T-helper 9 cell (primary cell): Measurements from ENCODE around the gene EEA1.

Experiments
- DNase-seq: peaks from one replicate; pipeline ENCODE4 v3.0.0-alpha.2; 2020

Gene EEA1

GRCh38 chr12:92938018-92938417 is 8.9 kb upstream of the EEA1 start:
- no peak for DNase-seq

- DNase-seq, result no peak
Measured at GRCh38 chr12:92933606-92934005, 4.5 kb upstream of the EEA1 start.

- no peak for DNase-seq
Measured at GRCh38 chr12:92930421-92930820, 1.3 kb upstream of the EEA1 start.

- no peak for DNase-seq
Measured at GRCh38 chr12:92929983-92930382, 888 bp upstream of the EEA1 start.

- peak; percentile 15 for DNase-seq
Measured at GRCh38 chr12:92928421-92928961, 604 bp downstream of the EEA1 start.

GRCh38 chr12:92927436-92928281 is 1.4 kb downstream of the EEA1 start:
- no peak for DNase-seq

GRCh38 chr12:92927055-92927435 is 2.0 kb downstream of the EEA1 start:
- DNase-seq, result no peak

- DNase-seq, result no peak
Measured at GRCh38 chr12:92926549-92926948, 2.5 kb downstream of the EEA1 start.

- DNase-seq, result no peak
Measured at GRCh38 chr12:92921877-92922276, 7.2 kb downstream of the EEA1 start.

- no peak for DNase-seq
Measured at GRCh38 chr12:92915365-92915764, 13.7 kb downstream of the EEA1 start.

- DNase-seq, result no peak
Measured at GRCh38 chr12:92914170-92914569, 14.9 kb downstream of the EEA1 start.

GRCh38 chr12:92912672-92913071 is 16.4 kb downstream of the EEA1 start:
- DNase-seq, result no peak

- DNase-seq, result no peak
Measured at GRCh38 chr12:92912052-92912451, 17.0 kb downstream of the EEA1 start.

GRCh38 chr12:92911339-92911738 is 17.8 kb downstream of the EEA1 start:
- no peak for DNase-seq

GRCh38 chr12:92908108-92908507 is 21.0 kb downstream of the EEA1 start:
- no peak for DNase-seq

- DNase-seq, result no peak
Measured at GRCh38 chr12:92905811-92906554, 23.1 kb downstream of the EEA1 start.

- DNase-seq, result no peak
Measured at GRCh38 chr12:92905258-92905810, 23.8 kb downstream of the EEA1 start.

- DNase-seq, result no peak
Measured at GRCh38 chr12:92900941-92901340, 28.2 kb downstream of the EEA1 start.

GRCh38 chr12:92899386-92900001 is 29.6 kb downstream of the EEA1 start:
- DNase-seq, result no peak

- DNase-seq, result no peak
Measured at GRCh38 chr12:92898755-92899154, 30.3 kb downstream of the EEA1 start.

GRCh38 chr12:92897844-92898243 is 31.3 kb downstream of the EEA1 start:
- no peak for DNase-seq

GRCh38 chr12:92890601-92891106 is 38.4 kb downstream of the EEA1 start:
- no peak for DNase-seq

- DNase-seq, result no peak
Measured at GRCh38 chr12:92886131-92886530, 43.0 kb downstream of the EEA1 start.
